Prostate gland (tissue), 2 donors: ENCODE results near the gene ZBTB44.

Experiments used
- CTCF ChIP-seq, 4 experiments: fragments of 200-600 bp in 2 of 4; fragments of 450-650 bp in 2 of 4; sonication (generic) in 2 of 4; IDR thresholded peaks; 1 replicate in 3 of 4; 2 replicates in 1 of 4; pipeline ENCODE4 v1.5.1; 2016 to 2019; ENCODE audit warnings: antibody characterized with exemption in 4 of 4, mild to moderate bottlenecking in 2 of 4, moderate library complexity in 2 of 4
- POLR2A ChIP-seq: fragments of 450-650 bp; IDR thresholded peaks from one replicate; pipeline ENCODE4 v1.6.1; 2016; ENCODE audit warnings: antibody characterized with exemption, mild to moderate bottlenecking
- POLR2AphosphoS5 ChIP-seq: sonication (generic); formaldehyde crosslinking; IDR thresholded peaks from one replicate; pipeline ENCODE4 v1.6.1; 2017; ENCODE audit warnings: antibody characterized with exemption

GRCh38 chr11:130192845-130193267 lies 121.9 kb downstream of the ZBTB44 start:
- no peak for TF ChIP-seq POLR2A
- TF ChIP-seq CTCF (IDR thresholded peaks at IDR 0.05) = no peak
- TF ChIP-seq POLR2AphosphoS5 = no peak
